Measurements from ENCODE around the gene PTPRN2.

The PTPRN2 gene

DNA sequence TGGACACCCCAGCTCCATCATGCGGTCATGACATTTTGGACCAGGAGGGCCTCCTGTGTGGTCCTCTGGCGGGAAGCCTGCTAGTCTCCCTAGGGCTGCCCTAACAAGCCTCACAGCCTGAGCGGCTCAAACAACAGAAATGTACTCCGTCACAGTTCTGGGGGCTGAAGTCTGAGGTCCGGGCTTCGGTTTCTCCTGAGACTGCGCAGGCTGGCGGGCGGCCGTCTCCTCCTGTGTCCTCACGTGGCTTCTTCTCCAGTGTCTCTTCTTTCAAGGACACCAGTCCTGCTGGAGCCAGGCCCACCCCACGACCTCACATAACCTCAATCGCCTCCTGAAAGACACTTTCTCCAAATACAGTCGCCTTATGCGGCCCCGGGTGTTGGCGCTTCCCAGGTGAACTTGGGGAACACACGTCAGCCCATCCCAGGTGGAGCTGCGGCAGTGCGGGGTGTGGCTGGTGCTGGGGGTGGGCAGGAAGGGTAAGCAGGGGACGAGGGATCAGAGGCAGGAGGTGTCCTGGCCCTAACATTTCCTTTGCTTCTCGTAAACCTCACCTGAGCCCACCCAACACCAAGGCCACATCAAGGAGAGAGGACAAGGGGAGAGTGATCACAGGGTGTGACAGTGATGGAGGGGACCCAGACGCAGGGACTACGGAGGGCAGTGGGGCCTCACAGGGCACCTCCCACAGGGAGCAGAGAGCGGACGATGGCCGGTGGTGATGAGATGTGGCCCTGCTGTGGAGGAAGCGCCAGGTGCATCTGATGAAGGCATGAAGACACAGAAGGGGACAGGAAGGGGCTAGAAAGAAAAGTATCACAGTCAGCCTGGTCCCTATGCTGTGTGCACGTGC lies 580.6 kb downstream of the PTPRN2 start:
- Histone ChIP-seq H3K27ac (no peak overlapping the region), H3K4me3 (no peak overlapping the region)
- DNase-seq (ENCODE audit: low spot score) = no peak
- TF ChIP-seq CTCF (IDR thresholded peaks at IDR 0.05) = no peak

DNA sequence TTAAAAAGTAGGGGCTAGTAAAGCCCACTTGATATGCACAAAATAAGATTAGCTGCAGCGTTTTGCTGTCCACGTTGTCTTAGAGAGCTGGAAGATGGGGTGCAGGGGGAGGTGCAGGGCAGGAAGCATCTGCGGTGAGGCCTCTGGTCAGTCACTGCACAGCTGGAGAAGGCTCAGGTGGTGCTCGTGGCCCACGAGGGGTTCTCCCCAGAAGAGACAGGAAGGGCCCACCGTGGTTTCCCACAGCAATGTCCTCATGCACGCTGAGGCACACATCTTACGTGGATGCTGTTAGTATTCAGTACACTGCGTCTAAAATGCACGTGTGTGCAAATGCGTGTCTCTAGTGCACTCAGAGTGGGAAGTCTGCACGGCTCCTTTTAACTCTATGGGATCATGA lies 582.1 kb downstream of the PTPRN2 start:
- TF ChIP-seq CTCF (IDR thresholded peaks at IDR 0.05) = no peak
- Histone ChIP-seq H3K27ac (no peak overlapping the region), H3K4me3 (no peak overlapping the region)
- DNase-seq (ENCODE audit: low spot score) = no peak

DNA sequence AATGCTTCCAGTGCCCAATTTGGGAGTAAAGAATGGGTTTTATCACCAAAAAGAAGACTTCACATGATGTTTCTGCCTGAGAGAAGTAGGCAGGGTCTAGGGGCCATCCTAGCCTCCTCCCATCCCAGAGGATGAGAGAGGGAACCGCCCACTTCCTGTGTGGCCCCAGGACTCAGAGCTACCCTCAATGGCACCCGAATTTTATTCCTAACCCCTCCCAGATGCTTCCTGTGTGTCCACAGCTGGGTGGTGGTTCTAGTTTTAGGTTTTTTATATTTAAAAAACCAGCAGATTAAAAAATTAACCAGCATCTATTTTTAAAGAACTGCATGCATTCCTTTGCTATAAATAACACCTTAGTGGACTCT lies 583.5 kb downstream of the PTPRN2 start:
- TF ChIP-seq CTCF (IDR thresholded peaks at IDR 0.05) = no peak
- Histone ChIP-seq H3K27ac (no peak overlapping the region), H3K4me3 (no peak overlapping the region)
- DNase-seq (ENCODE audit: low spot score) = no peak

DNA sequence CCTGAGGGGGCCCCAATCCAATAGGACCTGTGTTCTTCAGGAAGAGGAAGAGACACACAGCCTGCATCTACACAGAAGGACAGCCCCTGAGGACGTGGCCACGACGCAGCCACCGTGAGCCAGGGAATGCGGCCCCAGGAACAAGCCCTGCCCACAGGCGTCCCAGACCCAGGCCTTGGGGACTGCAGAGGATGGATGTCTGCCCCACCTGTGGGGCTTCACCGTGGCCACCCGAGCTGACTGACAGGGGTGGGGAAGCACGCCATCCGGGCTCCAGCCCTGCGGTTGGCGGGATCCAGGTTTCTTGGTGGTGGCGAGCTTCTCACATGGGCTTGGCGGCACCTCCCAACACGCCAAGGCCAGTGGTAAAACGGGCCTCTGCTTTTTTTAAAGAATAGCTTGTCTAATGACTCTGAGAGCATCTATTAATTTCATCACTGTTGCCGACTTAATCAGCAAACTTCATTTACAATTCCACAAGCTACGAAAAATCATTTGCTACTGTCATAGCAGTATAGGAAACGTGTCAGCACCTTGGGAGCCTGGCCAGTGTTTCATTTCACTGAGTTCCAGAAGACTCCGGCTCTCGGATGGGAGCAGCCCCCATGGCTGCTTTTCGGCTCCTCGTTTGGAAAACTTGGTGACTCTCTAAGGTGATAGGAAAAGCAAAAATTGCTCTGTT lies 584.0 kb downstream of the PTPRN2 start:
- TF ChIP-seq CTCF (IDR thresholded peaks at IDR 0.05) = no peak
- Histone ChIP-seq H3K4me3 (no peak overlapping the region), H3K27ac (no peak overlapping the region)
- no peak for DNase-seq (ENCODE audit: low spot score)

- no peak for TF ChIP-seq CTCF (IDR thresholded peaks at IDR 0.05)
- Histone ChIP-seq H3K4me3 (no peak overlapping the region), H3K27ac (no peak overlapping the region)
- no peak for DNase-seq (ENCODE audit: low spot score)
Measured at GRCh38 chr7:158002486-158003080, 585.0 kb downstream of the PTPRN2 start.

DNA sequence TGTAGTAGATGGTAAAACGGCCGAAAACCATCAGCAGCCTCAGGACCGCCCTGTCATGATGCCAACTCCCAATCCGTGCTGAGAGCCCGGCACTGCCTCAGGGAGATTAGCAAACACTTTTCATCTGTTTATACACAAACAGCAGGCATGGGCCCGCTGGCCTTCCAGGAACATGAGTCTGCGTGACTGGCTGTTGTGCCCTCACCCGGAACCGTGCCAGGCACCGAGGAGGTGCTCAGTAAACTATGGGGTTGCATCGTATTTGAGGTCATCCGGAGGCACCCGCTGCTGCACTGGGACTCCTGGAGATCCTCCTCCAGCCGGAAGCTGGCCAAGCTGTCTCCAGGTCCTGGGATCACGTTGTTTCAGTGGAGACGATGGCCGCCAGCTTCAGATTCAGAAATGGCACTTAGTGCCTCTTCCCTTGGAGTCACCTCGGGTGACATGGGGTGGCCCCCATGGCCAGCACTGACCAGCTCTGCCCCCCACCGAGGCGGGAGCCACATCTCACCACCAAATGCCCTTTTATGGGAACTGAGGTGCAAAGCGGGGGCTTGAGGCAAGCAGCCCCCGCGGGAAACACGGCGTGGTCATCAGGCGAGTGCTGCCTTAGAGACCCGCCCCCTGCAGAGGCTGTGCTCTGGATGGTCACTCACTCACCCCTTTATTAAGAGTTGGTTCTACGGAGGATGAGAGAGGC lies 585.9 kb downstream of the PTPRN2 start:
- no peak overlapping the region for H3K27ac ChIP-seq
- no peak for TF ChIP-seq CTCF (IDR thresholded peaks at IDR 0.05)
- H3K4me3 ChIP-seq = no peak overlapping the region
- no peak for DNase-seq (ENCODE audit: low spot score)
